ENCODE results near the gene OR2A42. TPM values are rescaled to one million over a fixed set of nuclear protein-coding genes. Genes with fewer than 3 reads are reported as not detected.
A peak's percentile ranks its signal among the peaks of the same experiment; 100 is the strongest.
"Not testable (repeated sequence)": the region's sequence is repeated elsewhere in the genome, so short reads cannot be mapped to it uniquely, and the experiment has no call there.

The OR2A42 gene
- total and polyA plus RNA-seq, 2 donors (not counting 1 experiment from before 2014, with no cell fraction given), result under 0.01 to 0.02 TPM

DNA sequence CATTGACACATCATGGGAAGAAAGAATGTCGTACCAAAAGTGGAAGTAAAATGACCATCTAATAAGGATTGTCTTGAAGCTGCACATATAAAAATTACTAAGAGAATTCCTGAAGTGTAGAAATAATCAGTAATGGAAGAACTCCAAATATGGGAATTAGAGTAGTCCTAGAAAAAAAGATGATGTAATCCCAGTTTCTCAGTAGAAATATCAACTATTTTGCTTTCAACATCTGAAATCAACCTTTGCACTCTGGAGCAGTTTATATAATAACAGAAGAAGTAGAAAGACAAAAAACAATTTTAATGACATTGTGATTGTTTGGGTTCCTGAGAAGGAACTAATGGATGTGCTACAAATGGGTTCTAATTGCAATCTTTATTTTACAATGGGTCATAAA, 6.4 kb downstream of the OR2A42 start:
- not testable (repeated sequence) for H4K20me1 ChIP-seq (ENCODE audit: control insufficient read depth, extremely low read depth, insufficient read depth, low read length); H3K4me2 ChIP-seq (ENCODE audit: extremely low read depth, insufficient read depth, low read length); H3K4me1 ChIP-seq (ENCODE audit: control insufficient read depth, extremely low read depth, insufficient read depth, low read length); DNase-seq (ENCODE audit: low read depth in 2 of 2); H2AFZ ChIP-seq (ENCODE audit: low read length); H3K9me3 ChIP-seq (ENCODE audit: control insufficient read depth, insufficient read depth, low read depth, low read length); H3K9ac ChIP-seq (ENCODE audit: insufficient read depth, low read length); H3K27me3 ChIP-seq (ENCODE audit: control insufficient read depth, insufficient read depth, low read length); H3K27ac ChIP-seq (ENCODE audit: insufficient read depth, low read length); H3K36me3 ChIP-seq (ENCODE audit: control insufficient read depth, insufficient read depth, low read length); H3K79me2 ChIP-seq (ENCODE audit: control insufficient read depth, insufficient read depth, low read length); H3K4me3 ChIP-seq (replicated peaks in 1 of 4; ENCODE audit: control extremely low read depth in 1 of 4, insufficient read depth in 1 of 4, low read depth in 3 of 4, low read length in 4 of 4)

- not testable (repeated sequence) for H3K27ac ChIP-seq (ENCODE audit: insufficient read depth, low read length); H3K36me3 ChIP-seq (ENCODE audit: control insufficient read depth, insufficient read depth, low read length); H3K4me1 ChIP-seq (ENCODE audit: control insufficient read depth, extremely low read depth, insufficient read depth, low read length); H2AFZ ChIP-seq (ENCODE audit: low read length); H3K9ac ChIP-seq (ENCODE audit: insufficient read depth, low read length); H3K9me3 ChIP-seq (ENCODE audit: control insufficient read depth, insufficient read depth, low read depth, low read length); H3K4me3 ChIP-seq (replicated peaks in 1 of 4; ENCODE audit: control extremely low read depth in 1 of 4, insufficient read depth in 1 of 4, low read depth in 3 of 4, low read length in 4 of 4); DNase-seq (ENCODE audit: low read depth in 2 of 2); H3K27me3 ChIP-seq (ENCODE audit: control insufficient read depth, insufficient read depth, low read length); H3K79me2 ChIP-seq (ENCODE audit: control insufficient read depth, insufficient read depth, low read length); H3K4me2 ChIP-seq (ENCODE audit: extremely low read depth, insufficient read depth, low read length); H4K20me1 ChIP-seq (ENCODE audit: control insufficient read depth, extremely low read depth, insufficient read depth, low read length)
Measured at GRCh38 chr7:144231027-144231426, 8.4 kb downstream of the OR2A42 start.

- not testable (repeated sequence) for H3K9me3 ChIP-seq (ENCODE audit: control insufficient read depth, insufficient read depth, low read depth, low read length); H3K4me2 ChIP-seq (ENCODE audit: extremely low read depth, insufficient read depth, low read length); H3K79me2 ChIP-seq (ENCODE audit: control insufficient read depth, insufficient read depth, low read length); H3K36me3 ChIP-seq (ENCODE audit: control insufficient read depth, insufficient read depth, low read length); H4K20me1 ChIP-seq (ENCODE audit: control insufficient read depth, extremely low read depth, insufficient read depth, low read length); H3K9ac ChIP-seq (ENCODE audit: insufficient read depth, low read length); H2AFZ ChIP-seq (ENCODE audit: low read length); H3K27me3 ChIP-seq (ENCODE audit: control insufficient read depth, insufficient read depth, low read length); H3K27ac ChIP-seq (ENCODE audit: insufficient read depth, low read length); H3K4me1 ChIP-seq (ENCODE audit: control insufficient read depth, extremely low read depth, insufficient read depth, low read length); H3K4me3 ChIP-seq (replicated peaks in 1 of 4; ENCODE audit: control extremely low read depth in 1 of 4, insufficient read depth in 1 of 4, low read depth in 3 of 4, low read length in 4 of 4)
- peak in 1 of 2 donors; percentile 28 for DNase-seq (ENCODE audit: low read depth in 2 of 2)
Measured at GRCh38 chr7:144228810-144229209, 10.6 kb downstream of the OR2A42 start.

- not testable (repeated sequence) for H3K4me2 ChIP-seq (ENCODE audit: extremely low read depth, insufficient read depth, low read length); DNase-seq (ENCODE audit: low read depth in 2 of 2)
Measured at GRCh38 chr7:144226866-144227265, 12.5 kb downstream of the OR2A42 start.

GRCh38 chr7:144223675-144224074, 15.7 kb downstream of the OR2A42 start:
- not testable (repeated sequence) for H3K9me3 ChIP-seq (ENCODE audit: control insufficient read depth, insufficient read depth, low read depth, low read length); H3K9ac ChIP-seq (ENCODE audit: insufficient read depth, low read length); DNase-seq (ENCODE audit: low read depth in 2 of 2); H3K79me2 ChIP-seq (ENCODE audit: control insufficient read depth, insufficient read depth, low read length); H2AFZ ChIP-seq (ENCODE audit: low read length); H3K36me3 ChIP-seq (ENCODE audit: control insufficient read depth, insufficient read depth, low read length); H3K27me3 ChIP-seq (ENCODE audit: control insufficient read depth, insufficient read depth, low read length); H4K20me1 ChIP-seq (ENCODE audit: control insufficient read depth, extremely low read depth, insufficient read depth, low read length); H3K4me2 ChIP-seq (ENCODE audit: extremely low read depth, insufficient read depth, low read length); H3K4me3 ChIP-seq (replicated peaks in 1 of 4; ENCODE audit: control extremely low read depth in 1 of 4, insufficient read depth in 1 of 4, low read depth in 3 of 4, low read length in 4 of 4); H3K4me1 ChIP-seq (ENCODE audit: control insufficient read depth, extremely low read depth, insufficient read depth, low read length); H3K27ac ChIP-seq (ENCODE audit: insufficient read depth, low read length)

More at GRCh38 chr7:144226866-144227265, 12.5 kb downstream of the OR2A42 start:
- H3K27ac ChIP-seq (ENCODE audit: insufficient read depth, low read length); H3K4me1 ChIP-seq (ENCODE audit: control insufficient read depth, extremely low read depth, insufficient read depth, low read length); H3K9me3 ChIP-seq (ENCODE audit: control insufficient read depth, insufficient read depth, low read depth, low read length); H4K20me1 ChIP-seq (ENCODE audit: control insufficient read depth, extremely low read depth, insufficient read depth, low read length); H3K9ac ChIP-seq (ENCODE audit: insufficient read depth, low read length); H3K27me3 ChIP-seq (ENCODE audit: control insufficient read depth, insufficient read depth, low read length); H3K4me3 ChIP-seq (replicated peaks in 1 of 4; ENCODE audit: control extremely low read depth in 1 of 4, insufficient read depth in 1 of 4, low read depth in 3 of 4, low read length in 4 of 4); H2AFZ ChIP-seq (ENCODE audit: low read length); H3K36me3 ChIP-seq (ENCODE audit: control insufficient read depth, insufficient read depth, low read length); H3K79me2 ChIP-seq (ENCODE audit: control insufficient read depth, insufficient read depth, low read length): not testable (repeated sequence)

DNA sequence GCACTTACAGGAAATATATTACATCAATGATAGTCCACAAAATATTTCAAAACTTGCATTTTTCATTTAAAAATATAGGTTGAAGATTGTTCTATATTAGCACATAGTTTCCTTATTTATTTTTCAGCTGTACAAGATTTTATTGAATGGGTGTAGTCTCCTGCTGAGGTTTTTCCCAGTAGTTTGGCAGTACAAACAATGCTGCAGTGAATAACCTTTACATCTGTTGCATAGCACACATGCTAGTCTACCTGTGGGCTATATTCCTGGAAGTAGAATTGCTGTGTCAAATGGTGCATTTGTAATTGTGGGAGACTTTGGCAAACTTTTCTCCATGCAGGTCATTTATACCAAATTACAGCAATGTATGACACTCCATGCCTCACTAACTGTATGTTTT, 18.9 kb downstream of the OR2A42 start:
- H3K9ac ChIP-seq (ENCODE audit: insufficient read depth, low read length); H3K36me3 ChIP-seq (ENCODE audit: control insufficient read depth, insufficient read depth, low read length); H2AFZ ChIP-seq (ENCODE audit: low read length); H3K4me1 ChIP-seq (ENCODE audit: control insufficient read depth, extremely low read depth, insufficient read depth, low read length); H3K79me2 ChIP-seq (ENCODE audit: control insufficient read depth, insufficient read depth, low read length); H3K4me3 ChIP-seq (replicated peaks in 1 of 4; ENCODE audit: control extremely low read depth in 1 of 4, insufficient read depth in 1 of 4, low read depth in 3 of 4, low read length in 4 of 4); DNase-seq (ENCODE audit: low read depth in 2 of 2); H3K27ac ChIP-seq (ENCODE audit: insufficient read depth, low read length); H4K20me1 ChIP-seq (ENCODE audit: control insufficient read depth, extremely low read depth, insufficient read depth, low read length); H3K4me2 ChIP-seq (ENCODE audit: extremely low read depth, insufficient read depth, low read length); H3K27me3 ChIP-seq (ENCODE audit: control insufficient read depth, insufficient read depth, low read length); H3K9me3 ChIP-seq (ENCODE audit: control insufficient read depth, insufficient read depth, low read depth, low read length): not testable (repeated sequence)

DNA sequence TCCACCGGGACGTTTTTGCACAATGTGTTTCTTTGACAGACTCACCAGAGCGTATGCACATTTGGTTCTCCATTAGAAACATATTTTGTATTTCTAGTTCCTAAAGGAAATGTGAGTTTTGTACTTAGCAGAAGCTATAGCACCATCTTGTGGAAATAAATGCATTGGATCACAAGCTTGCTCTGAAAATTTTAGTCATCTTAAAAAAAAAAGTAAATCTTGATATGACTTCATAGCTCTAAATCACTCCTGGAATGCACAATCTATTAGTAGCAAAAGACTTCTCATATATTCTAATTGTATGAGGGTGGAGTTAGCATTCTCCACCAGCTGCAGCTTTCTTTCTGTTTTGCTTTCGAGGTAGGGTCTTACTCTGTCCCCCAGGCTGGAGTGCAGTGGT, 20.3 kb downstream of the OR2A42 start:
- H3K4me1 ChIP-seq (ENCODE audit: control insufficient read depth, extremely low read depth, insufficient read depth, low read length); H3K27ac ChIP-seq (ENCODE audit: insufficient read depth, low read length); H3K9ac ChIP-seq (ENCODE audit: insufficient read depth, low read length); DNase-seq (ENCODE audit: low read depth in 2 of 2); H3K36me3 ChIP-seq (ENCODE audit: control insufficient read depth, insufficient read depth, low read length); H2AFZ ChIP-seq (ENCODE audit: low read length); H4K20me1 ChIP-seq (ENCODE audit: control insufficient read depth, extremely low read depth, insufficient read depth, low read length); H3K9me3 ChIP-seq (ENCODE audit: control insufficient read depth, insufficient read depth, low read depth, low read length); H3K4me2 ChIP-seq (ENCODE audit: extremely low read depth, insufficient read depth, low read length); H3K79me2 ChIP-seq (ENCODE audit: control insufficient read depth, insufficient read depth, low read length); H3K4me3 ChIP-seq (replicated peaks in 1 of 4; ENCODE audit: control extremely low read depth in 1 of 4, insufficient read depth in 1 of 4, low read depth in 3 of 4, low read length in 4 of 4); H3K27me3 ChIP-seq (ENCODE audit: control insufficient read depth, insufficient read depth, low read length): not testable (repeated sequence)
